SK-N-SH treated with all-trans-retinoic acid at 6 μM for 48 hours (cell line): ENCODE data around the gene GRIA4.

ENCODE experiments used
- ATAC-seq: fragments of 200-7000 bp; cut with Tn5 transposase; 3 replicates; pipeline ENCODE4 v1.9.1; 2020; ENCODE audit warnings: mild to moderate bottlenecking, moderate library complexity
- ARNTL ChIP-seq: fragments of 450-650 bp; formaldehyde crosslinking; IDR thresholded peaks from 2 replicates; pipeline ENCODE4 v1.5.0; 2020; ENCODE audit warnings: low read depth, mild to moderate bottlenecking, moderate library complexity, borderline replicate concordance
- BACH2 ChIP-seq: fragments of 250-450 bp; sonication (Bioruptor Pico); IDR thresholded peaks from 2 replicates; pipeline ENCODE4 v1.9.0; 2021; ENCODE audit warnings: mild to moderate bottlenecking, borderline replicate concordance
- CREB5 ChIP-seq: fragments of 250-450 bp; sonication (Bioruptor Pico); IDR thresholded peaks from 2 replicates; pipeline ENCODE4 v1.5.1; 2020; ENCODE audit warnings: low read depth, mild to moderate bottlenecking, moderate library complexity
- CSDC2 ChIP-seq: fragments of 250-450 bp; sonication (Bioruptor Pico); IDR thresholded peaks from 2 replicates; pipeline ENCODE4 v1.5.0; 2020; ENCODE audit warnings: mild to moderate bottlenecking, moderate library complexity
- CSRNP3 ChIP-seq: fragments of 250-450 bp; sonication (Bioruptor Pico); IDR thresholded peaks from 2 replicates; pipeline ENCODE4 v1.5.1; 2021; ENCODE audit warnings: mild to moderate bottlenecking, moderate library complexity
- ESRRG ChIP-seq: fragments of 250-450 bp; sonication (Bioruptor Pico); IDR thresholded peaks from 2 replicates; pipeline ENCODE4 v1.6.1; 2021; ENCODE audit warnings: mild to moderate bottlenecking
- GLIS3 ChIP-seq: fragments of 250-450 bp; sonication (Bioruptor Pico); IDR thresholded peaks from 2 replicates; pipeline ENCODE4 v1.5.0; 2020; ENCODE audit warnings: mild to moderate bottlenecking, moderate library complexity
- ISL1 ChIP-seq: fragments of 250-450 bp; sonication (Bioruptor Pico); IDR thresholded peaks from 2 replicates; pipeline ENCODE4 v2.1.2; 2022; ENCODE audit warnings: mild to moderate bottlenecking, moderate library complexity
- OSR1 ChIP-seq: fragments of 250-450 bp; sonication (Bioruptor Pico); IDR thresholded peaks from 2 replicates; pipeline ENCODE4 v1.8.0; 2022; ENCODE audit warnings: moderate library complexity, mild to moderate bottlenecking, inconsistent platforms
- PPARA ChIP-seq: fragments of 250-450 bp; sonication (Bioruptor Pico); IDR thresholded peaks from 2 replicates; pipeline ENCODE4 v1.5.0; 2020; ENCODE audit warnings: mild to moderate bottlenecking, borderline replicate concordance
- SNAI2 ChIP-seq: fragments of 250-450 bp; sonication (Bioruptor Pico); IDR thresholded peaks from 2 replicates; pipeline ENCODE4 v1.5.0; 2020; ENCODE audit warnings: mild to moderate bottlenecking, moderate library complexity
- TCF4 ChIP-seq: fragments of 250-450 bp; sonication (Bioruptor Pico); IDR thresholded peaks from 2 replicates; pipeline ENCODE4 v1.8.0; 2021; ENCODE audit warnings: mild to moderate bottlenecking, moderate library complexity, borderline replicate concordance
- TOX ChIP-seq: fragments of 250-450 bp; sonication (Bioruptor Pico); IDR thresholded peaks from 2 replicates; pipeline ENCODE4 v1.8.0; 2021; ENCODE audit warnings: mild to moderate bottlenecking, moderate library complexity, borderline replicate concordance
- TSHZ2 ChIP-seq: fragments of 250-450 bp; sonication (Bioruptor Pico); IDR thresholded peaks from 2 replicates; pipeline ENCODE4 v1.5.0; 2020; ENCODE audit warnings: mild to moderate bottlenecking, moderate library complexity
- ZC3H10 ChIP-seq: fragments of 250-450 bp; sonication (Bioruptor Pico); IDR thresholded peaks from 2 replicates; pipeline ENCODE4 v1.5.1; 2021; ENCODE audit warnings: mild to moderate bottlenecking, moderate library complexity
- ZFP3 ChIP-seq: fragments of 250-450 bp; sonication (Bioruptor Pico); IDR thresholded peaks from 2 replicates; pipeline ENCODE4 v1.5.0; 2020; ENCODE audit warnings: mild to moderate bottlenecking, moderate library complexity
- ZFP30 ChIP-seq: fragments of 450-650 bp; formaldehyde crosslinking; IDR thresholded peaks from 2 replicates; pipeline ENCODE4 v1.5.0; 2022; ENCODE audit warnings: mild to moderate bottlenecking, moderate library complexity
- ZNF565 ChIP-seq: fragments of 450-650 bp; formaldehyde crosslinking; conservative IDR thresholded peaks from 2 replicates; pipeline ENCODE4 v1.5.0; 2020; ENCODE audit warnings: low read depth, mild to moderate bottlenecking, moderate library complexity
- ZNF70 ChIP-seq: fragments of 450-650 bp; formaldehyde crosslinking; IDR thresholded peaks from 2 replicates; pipeline ENCODE4 v1.5.0; 2020; ENCODE audit warnings: mild to moderate bottlenecking, moderate library complexity
- ZNF8 ChIP-seq: fragments of 450-650 bp; formaldehyde crosslinking; IDR thresholded peaks from 2 replicates; pipeline ENCODE4 v1.5.0; 2020; ENCODE audit warnings: mild to moderate bottlenecking, moderate library complexity
- TF ChIP-seq, protein P1 (sequence below): fragments of 250-450 bp; sonication (Bioruptor Pico); IDR thresholded peaks from 2 replicates; pipeline ENCODE4 v1.8.0; 2020; ENCODE audit warnings: mild to moderate bottlenecking, moderate library complexity, borderline replicate concordance

GRIA4 gene

GRCh38 chr11:105699203-105699602 is 89.3 kb downstream of the GRIA4 start:
- TF ChIP-seq ZNF70 (CRISPR knock-in tag) (no peak), ESRRG (CRISPR knock-in tag) (no peak), OSR1 (CRISPR knock-in tag) (no peak), TOX (no peak), ISL1 (no peak), CREB5 (no peak), ZFP30 (CRISPR knock-in tag) (no peak), ZNF565 (CRISPR knock-in tag) (no peak)
- TF ChIP-seq, protein P1, sequence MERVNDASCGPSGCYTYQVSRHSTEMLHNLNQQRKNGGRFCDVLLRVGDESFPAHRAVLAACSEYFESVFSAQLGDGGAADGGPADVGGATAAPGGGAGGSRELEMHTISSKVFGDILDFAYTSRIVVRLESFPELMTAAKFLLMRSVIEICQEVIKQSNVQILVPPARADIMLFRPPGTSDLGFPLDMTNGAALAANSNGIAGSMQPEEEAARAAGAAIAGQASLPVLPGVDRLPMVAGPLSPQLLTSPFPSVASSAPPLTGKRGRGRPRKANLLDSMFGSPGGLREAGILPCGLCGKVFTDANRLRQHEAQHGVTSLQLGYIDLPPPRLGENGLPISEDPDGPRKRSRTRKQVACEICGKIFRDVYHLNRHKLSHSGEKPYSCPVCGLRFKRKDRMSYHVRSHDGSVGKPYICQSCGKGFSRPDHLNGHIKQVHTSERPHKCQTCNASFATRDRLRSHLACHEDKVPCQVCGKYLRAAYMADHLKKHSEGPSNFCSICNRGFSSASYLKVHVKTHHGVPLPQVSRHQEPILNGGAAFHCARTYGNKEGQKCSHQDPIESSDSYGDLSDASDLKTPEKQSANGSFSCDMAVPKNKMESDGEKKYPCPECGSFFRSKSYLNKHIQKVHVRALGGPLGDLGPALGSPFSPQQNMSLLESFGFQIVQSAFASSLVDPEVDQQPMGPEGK (CRISPR knock-in tag), result no peak
- ATAC-seq, result no peak

DNA sequence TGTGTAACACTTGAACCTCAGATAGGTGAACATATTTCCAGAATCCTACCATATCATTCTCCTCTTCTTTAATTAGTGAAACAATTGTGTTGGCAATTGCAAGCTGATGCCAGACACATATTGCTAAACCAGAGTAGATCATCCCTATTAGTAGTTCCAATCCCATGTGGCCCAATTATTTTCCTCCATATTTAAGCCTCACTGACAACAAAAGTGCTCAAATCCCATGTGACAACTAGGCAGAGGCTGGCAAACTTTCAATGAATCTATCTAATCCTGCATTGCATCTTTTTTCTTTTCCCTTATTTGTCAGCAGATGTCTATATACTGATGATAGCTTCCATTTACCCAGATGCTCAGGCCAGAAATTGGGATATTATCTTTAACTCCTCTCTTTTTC is 90.4 kb downstream of the GRIA4 start:
- TF ChIP-seq ZNF565 (CRISPR knock-in tag) (no peak), ZFP3 (CRISPR knock-in tag) (no peak), ISL1 (no peak), ZC3H10 (CRISPR knock-in tag) (no peak), SNAI2 (CRISPR knock-in tag) (no peak), TOX (no peak), PPARA (CRISPR knock-in tag) (no peak), TSHZ2 (CRISPR knock-in tag) (no peak), BACH2 (CRISPR knock-in tag) (no peak), ARNTL (CRISPR knock-in tag) (no peak)

GRCh38 chr11:105701098-105701497 is 91.2 kb downstream of the GRIA4 start:
- ATAC-seq, result no peak
- TF ChIP-seq PPARA (CRISPR knock-in tag) (no peak), ZNF70 (CRISPR knock-in tag) (no peak), CSRNP3 (CRISPR knock-in tag) (no peak), ZNF8 (CRISPR knock-in tag) (no peak), OSR1 (CRISPR knock-in tag) (no peak)

More for the DNA sequence above, 90.4 kb downstream of the GRIA4 start:
- ATAC-seq, result no peak

GRCh38 chr11:105705786-105706530 is 96.1 kb downstream of the GRIA4 start:
- ATAC-seq, result no peak
- TF ChIP-seq ISL1, result no peak
- no peak for TF ChIP-seq TSHZ2 (CRISPR knock-in tag)
- no peak for TF ChIP-seq CSDC2
- no peak for TF ChIP-seq PPARA (CRISPR knock-in tag)
- TF ChIP-seq, protein P1 (CRISPR knock-in tag), result no peak
- no peak for TF ChIP-seq ZC3H10 (CRISPR knock-in tag)
- TF ChIP-seq ZNF565 (CRISPR knock-in tag), result no peak
- TF ChIP-seq ESRRG (CRISPR knock-in tag), result no peak
- no peak for TF ChIP-seq ZFP30 (CRISPR knock-in tag)
- TF ChIP-seq CREB5, result no peak
- TF ChIP-seq GLIS3 (CRISPR knock-in tag), result no peak
- TF ChIP-seq ARNTL (CRISPR knock-in tag), result no peak
- no peak for TF ChIP-seq TCF4 (CRISPR knock-in tag)
